Raji (cell line): Measurements from ENCODE around the gene CHN2.

Experiments
- POLR2A ChIP-seq: IDR thresholded peaks from 2 replicates; pipeline ENCODE4 v1.6.1; 2011; ENCODE audit warnings: low read depth, low read length, control low read depth; ENCODE audit not compliant: insufficient read depth

Gene CHN2

DNA sequence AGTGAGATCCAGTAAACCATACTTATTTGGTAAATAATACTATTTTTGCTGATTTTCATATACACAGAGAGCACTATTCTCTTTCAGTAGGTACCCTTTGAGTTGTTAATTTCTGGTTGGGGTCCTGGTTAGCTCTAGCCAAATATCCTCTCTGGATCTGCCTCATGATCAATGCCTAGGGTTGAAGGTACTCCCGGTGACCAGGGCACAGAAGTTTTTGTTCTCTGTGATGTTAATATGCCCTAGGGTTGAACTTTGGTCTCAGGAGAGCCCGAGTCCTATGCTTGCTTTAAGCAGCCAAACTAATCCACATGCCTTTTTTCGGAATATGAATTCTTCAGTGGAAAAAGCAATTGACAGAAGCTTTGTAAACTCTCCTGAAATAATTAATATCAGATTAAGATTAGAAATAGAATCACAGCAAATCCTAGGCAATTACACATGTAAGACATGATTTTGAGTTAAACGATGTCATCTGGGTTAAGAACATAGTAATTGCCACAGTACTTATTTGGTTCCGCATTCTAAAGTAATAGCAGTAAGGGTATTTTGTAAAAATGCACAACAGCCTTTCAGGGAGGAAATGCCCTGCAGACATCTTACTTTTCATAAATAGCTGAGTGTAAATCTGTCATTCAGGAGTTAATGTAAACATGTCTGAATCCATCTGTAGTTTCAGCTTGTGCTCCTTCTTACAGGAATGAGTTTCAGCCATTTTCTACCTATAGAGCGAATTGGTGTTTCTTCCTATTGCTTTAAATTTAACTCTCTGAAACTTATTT, 10.1 kb downstream of the CHN2 start:
- TF ChIP-seq POLR2A = no peak

DNA sequence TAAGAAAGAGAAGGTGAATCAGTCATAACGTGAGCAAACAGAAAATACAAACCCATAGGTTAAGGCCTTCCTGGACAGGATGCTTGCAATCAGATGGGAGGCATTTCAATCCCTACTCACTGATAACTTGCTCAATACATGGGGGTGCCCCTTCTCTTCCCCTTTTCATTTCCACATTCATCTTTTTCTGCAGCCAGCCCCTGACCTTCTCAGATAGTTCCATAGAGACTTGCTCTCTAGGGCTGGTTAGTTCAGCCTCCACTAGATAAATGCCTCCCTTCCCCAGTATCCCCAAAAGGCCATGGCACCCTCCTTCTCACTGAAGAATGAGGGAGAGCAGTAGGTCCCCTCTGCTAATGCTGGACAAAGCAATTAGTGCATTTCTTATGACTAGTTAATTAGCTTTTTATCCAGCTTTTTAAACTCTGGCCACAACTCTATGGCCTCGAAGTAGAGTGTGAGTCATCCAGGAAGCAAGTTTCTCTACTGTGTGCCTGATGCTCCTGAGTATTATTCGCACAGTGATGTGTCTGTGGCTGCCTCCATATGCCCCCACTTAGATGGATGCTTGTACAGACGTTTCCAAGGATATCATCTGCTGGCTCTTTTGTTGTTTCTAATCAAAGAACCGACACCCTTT, 12.7 kb downstream of the CHN2 start:
- TF ChIP-seq POLR2A = no peak

DNA sequence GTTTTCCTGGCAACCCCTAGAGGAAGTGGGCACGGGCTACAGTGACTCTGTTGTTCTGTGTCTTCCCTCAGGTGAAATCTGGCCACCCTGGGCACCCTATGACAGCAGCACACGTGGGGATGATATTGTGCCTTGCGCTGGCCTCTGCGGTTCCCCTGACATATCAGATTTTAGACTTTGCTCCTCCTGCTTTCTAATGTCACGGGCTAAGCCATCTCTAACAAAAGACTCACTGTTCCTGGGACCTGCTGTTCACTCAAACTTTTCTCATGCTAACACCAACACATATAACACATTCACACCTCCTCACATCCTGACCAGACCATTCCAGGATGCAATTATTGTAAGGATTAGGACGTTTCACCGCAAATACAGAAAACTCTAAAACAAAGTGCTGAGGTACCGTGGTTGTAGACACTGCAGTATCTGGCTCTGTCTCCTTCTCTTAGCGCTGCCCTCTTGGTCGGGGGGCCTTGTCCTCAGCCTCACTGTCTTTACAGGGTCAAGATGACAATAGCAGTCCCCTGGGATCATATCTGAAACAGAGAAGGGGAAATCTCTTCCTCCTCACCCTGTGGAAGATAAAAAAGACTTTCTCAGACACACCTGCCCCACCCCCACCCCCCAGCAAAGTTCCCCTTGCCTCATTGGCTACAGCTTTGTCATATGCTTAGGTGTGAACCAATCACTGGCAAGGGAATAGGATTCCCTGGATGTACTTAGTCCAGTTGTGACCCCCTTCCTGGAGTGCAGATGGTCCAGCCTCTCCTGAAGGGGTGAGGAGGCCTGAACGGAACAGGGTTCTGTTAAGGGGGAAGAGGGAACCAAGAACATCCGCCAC, 14.1 kb downstream of the CHN2 start:
- TF ChIP-seq POLR2A = no peak

GRCh38 chr7:29209745-29210144, 15.2 kb downstream of the CHN2 start:
- TF ChIP-seq POLR2A = no peak

- TF ChIP-seq POLR2A = no peak
These were observed 19.5 kb downstream of the CHN2 start for GRCh38 chr7:29214056-29214455.

- TF ChIP-seq POLR2A = no peak
These were observed 20.2 kb downstream of the CHN2 start for GRCh38 chr7:29214816-29215215.

DNA sequence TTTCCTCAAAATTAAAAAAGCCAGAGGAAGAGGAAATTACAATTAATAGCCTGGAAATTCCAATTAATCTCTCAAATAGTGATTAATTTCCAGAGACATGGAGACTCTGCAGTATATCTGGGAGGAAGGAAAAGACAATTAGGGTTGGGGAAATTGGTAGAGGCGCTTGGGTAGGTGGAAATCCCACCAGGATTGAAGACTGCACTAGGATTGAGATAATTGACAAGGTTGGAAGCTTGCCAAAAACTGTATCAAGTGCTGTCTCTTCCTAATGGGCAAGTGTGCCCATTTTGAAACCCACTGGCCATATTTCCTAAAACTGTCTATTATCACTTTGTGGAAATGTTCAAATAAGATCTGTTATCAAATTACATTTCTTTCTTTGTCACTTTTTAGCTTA, 21.6 kb downstream of the CHN2 start:
- no peak for TF ChIP-seq POLR2A

GRCh38 chr7:29217113-29217512, 22.5 kb downstream of the CHN2 start:
- no peak for TF ChIP-seq POLR2A

- no peak for TF ChIP-seq POLR2A
These were observed 30.2 kb downstream of the CHN2 start for GRCh38 chr7:29224726-29225125.

- TF ChIP-seq POLR2A = no peak
These were observed 33.9 kb downstream of the CHN2 start for GRCh38 chr7:29228289-29229011.

- TF ChIP-seq POLR2A = no peak
These were observed 34.5 kb downstream of the CHN2 start for GRCh38 chr7:29229066-29229465.

DNA sequence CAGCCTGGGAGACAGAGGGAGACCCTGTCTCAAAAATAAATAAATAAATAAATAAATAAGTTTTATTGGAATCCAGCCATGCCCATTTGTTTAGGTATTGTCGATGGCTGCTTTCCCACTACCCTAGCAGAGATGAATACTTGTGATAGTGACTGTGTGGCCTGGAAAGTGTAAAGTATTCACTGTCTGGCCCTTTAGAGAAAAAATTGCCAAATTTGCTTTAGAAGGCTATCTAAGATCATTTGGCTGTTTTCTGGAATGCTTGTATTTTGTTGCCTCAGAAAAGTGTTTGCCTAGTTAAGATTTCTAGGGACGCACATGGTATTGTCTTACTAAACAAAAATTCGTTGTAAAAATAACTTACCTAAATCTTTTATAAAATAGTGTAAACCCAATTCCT, 35.4 kb downstream of the CHN2 start:
- TF ChIP-seq POLR2A = no peak

GRCh38 chr7:29230871-29231345, 36.3 kb downstream of the CHN2 start:
- TF ChIP-seq POLR2A = no peak

GRCh38 chr7:29231671-29232232, 37.2 kb downstream of the CHN2 start:
- TF ChIP-seq POLR2A = no peak

DNA sequence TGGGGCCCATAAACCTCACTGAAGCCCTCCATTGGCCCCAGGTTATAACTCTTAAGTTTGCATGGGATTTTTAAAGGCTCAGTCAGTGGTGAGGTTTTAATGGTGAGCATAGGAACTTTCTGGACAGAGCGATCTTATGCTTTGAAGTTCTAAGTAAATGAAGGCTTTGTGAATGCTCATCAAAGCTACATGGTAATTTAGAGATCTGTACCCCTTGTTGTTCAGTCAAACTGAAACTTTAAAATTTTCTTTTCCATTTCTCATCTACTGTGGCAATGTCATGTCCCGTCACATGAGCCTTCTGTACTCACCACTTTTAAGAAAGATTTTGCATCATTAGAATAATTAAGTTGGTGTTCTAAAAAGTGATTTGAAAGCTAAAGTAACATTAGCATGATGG, 39.9 kb downstream of the CHN2 start:
- no peak for TF ChIP-seq POLR2A
